ENCODE measurements around the gene EPHB1.

The EPHB1 gene

GRCh38 chr3:134988666-134989065, 193.6 kb downstream of the EPHB1 start:
- no peak for DNase-seq (ENCODE audit: low read depth)
- in situ Hi-C loops (cut with HindIII; ENCODE audit: low sequenced_read_pairs) = no loop called here
- no peak for TF ChIP-seq CTCF (IDR thresholded peaks at IDR 0.05; ENCODE audit: low read depth, low read length, missing control alignments)
- no peak overlapping the region for H3K4me3 ChIP-seq (ENCODE audit: low read depth, low read length)

DNA sequence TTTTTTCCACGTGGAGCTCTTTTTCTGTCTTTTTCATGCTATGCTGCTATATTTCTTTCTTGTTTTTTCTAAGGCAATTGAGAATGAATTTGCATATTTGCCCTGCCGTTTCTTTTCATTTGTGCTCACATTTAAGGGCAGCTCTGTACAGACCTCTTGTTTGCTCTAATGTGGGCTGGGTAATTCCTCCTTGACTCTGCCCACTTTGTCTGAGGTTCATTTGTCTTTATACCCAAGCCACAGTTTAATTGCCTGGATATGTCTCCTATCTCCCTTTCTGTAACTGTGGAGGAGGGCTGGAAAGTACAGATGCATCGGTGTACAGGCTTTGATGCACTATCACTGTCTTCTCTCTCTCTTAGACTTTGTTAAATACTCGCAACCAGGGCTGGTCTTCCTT, 195.9 kb downstream of the EPHB1 start:
- no peak for TF ChIP-seq CTCF (IDR thresholded peaks at IDR 0.05; ENCODE audit: low read depth, low read length, missing control alignments)
- no peak for DNase-seq (ENCODE audit: low read depth)
- no peak overlapping the region for H3K4me3 ChIP-seq (ENCODE audit: low read depth, low read length)
- in situ Hi-C loops (cut with HindIII; ENCODE audit: low sequenced_read_pairs) = no loop called here

GRCh38 chr3:134991472-134992010, 196.5 kb downstream of the EPHB1 start:
- TF ChIP-seq CTCF (IDR thresholded peaks at IDR 0.05; ENCODE audit: low read depth, low read length, missing control alignments) = no peak
- in situ Hi-C loops (cut with HindIII; ENCODE audit: low sequenced_read_pairs) = no loop called here
- no peak overlapping the region for H3K4me3 ChIP-seq (ENCODE audit: low read depth, low read length)
- DNase-seq (ENCODE audit: low read depth) = no peak

DNA sequence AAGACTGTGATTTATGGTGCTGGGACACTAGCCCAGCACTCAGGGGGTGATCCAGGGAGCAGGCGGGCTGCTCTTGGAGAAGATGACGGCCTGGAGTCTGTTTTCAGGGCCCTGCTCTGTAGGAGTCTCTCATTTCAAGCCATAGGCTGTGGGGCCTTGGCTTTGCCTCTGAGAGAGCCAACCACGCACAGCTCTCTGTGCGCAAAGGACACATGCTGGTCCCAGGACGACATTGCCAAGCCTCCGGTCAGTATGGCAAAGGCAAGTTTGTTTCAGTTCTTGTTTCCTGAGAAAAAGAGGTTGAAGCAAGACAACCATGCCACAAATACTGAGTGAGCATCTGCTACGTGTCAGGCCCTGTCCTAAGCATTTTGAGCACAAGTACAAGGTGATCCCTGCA, 197.1 kb downstream of the EPHB1 start:
- in situ Hi-C loops (cut with HindIII; ENCODE audit: low sequenced_read_pairs) = no loop called here
- TF ChIP-seq CTCF (IDR thresholded peaks at IDR 0.05; ENCODE audit: low read depth, low read length, missing control alignments) = no peak
- H3K4me3 ChIP-seq (ENCODE audit: low read depth, low read length) = no peak overlapping the region
- no peak for DNase-seq (ENCODE audit: low read depth)

GRCh38 chr3:134992586-134992985, 197.5 kb downstream of the EPHB1 start:
- in situ Hi-C loops (cut with HindIII; ENCODE audit: low sequenced_read_pairs) = no loop called here
- TF ChIP-seq CTCF (IDR thresholded peaks at IDR 0.05; ENCODE audit: low read depth, low read length, missing control alignments) = no peak
- DNase-seq (ENCODE audit: low read depth) = no peak
- no peak overlapping the region for H3K4me3 ChIP-seq (ENCODE audit: low read depth, low read length)

- H3K4me3 ChIP-seq (ENCODE audit: low read depth, low read length) = no peak overlapping the region
- DNase-seq (ENCODE audit: low read depth) = no peak
- TF ChIP-seq CTCF (IDR thresholded peaks at IDR 0.05; ENCODE audit: low read depth, low read length, missing control alignments) = no peak
- in situ Hi-C loops (cut with HindIII; ENCODE audit: low sequenced_read_pairs) = no loop called here
Observed at GRCh38 chr3:134993011-134993410, 198.0 kb downstream of the EPHB1 start.

DNA sequence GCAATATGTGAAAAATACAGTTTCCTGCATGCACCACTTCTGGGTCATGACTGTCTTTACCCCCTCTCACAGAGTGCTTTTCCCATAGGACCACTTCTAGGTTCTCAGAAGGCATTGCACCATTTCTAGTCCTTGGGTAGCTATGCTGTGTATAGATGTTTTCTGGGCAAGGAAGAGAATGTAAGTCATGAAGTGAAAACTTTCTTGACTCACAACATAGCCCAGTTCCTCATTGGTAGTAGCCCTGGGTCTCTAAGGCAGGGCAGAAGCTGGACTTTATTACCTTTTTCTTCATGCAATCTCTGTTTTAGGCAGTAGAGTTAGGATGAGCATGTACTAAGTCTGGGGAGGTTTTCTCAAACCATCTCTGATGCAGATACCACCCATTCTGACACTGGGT, 203.1 kb downstream of the EPHB1 start:
- DNase-seq (ENCODE audit: low read depth) = no peak
- TF ChIP-seq CTCF (IDR thresholded peaks at IDR 0.05; ENCODE audit: low read depth, low read length, missing control alignments) = no peak
- H3K4me3 ChIP-seq (ENCODE audit: low read depth, low read length) = no peak overlapping the region
- in situ Hi-C loops (cut with HindIII; ENCODE audit: low sequenced_read_pairs) = no loop called here
